ENCODE results near the gene CCDC85A. TPM values are rescaled to one million over a fixed set of nuclear protein-coding genes. Genes with fewer than 3 reads are reported as not detected.
A peak's percentile ranks its signal among the peaks of the same experiment; 100 is the strongest.

Gene CCDC85A
- total RNA-seq, 1 donor from 2014 or later: 4.3 TPM

GRCh38 chr2:56185101-56185581 lies 1.4 kb downstream of the CCDC85A start:
- ATAC-seq (ENCODE audit: poor library complexity) (peak; percentile 79), DNase-seq (peak; percentile 67)
- intact Hi-C loops (cut with DNase I): no loop called here

- DNase-seq (peak; percentile 68), ATAC-seq (ENCODE audit: poor library complexity) (peak; percentile 60)
- intact Hi-C loops (cut with DNase I): no loop called here
These were observed 1.8 kb downstream of the CCDC85A start for GRCh38 chr2:56185582-56186046.

- peak; percentile 84 for ATAC-seq (ENCODE audit: poor library complexity)
- intact Hi-C loops (cut with DNase I): no loop called here
- DNase-seq: no peak
These were observed 7.8 kb downstream of the CCDC85A start for GRCh38 chr2:56191617-56192016.

GRCh38 chr2:56192664-56193305 lies 9.0 kb downstream of the CCDC85A start:
- ATAC-seq (ENCODE audit: poor library complexity) (no peak), DNase-seq (peak; percentile 34)
- intact Hi-C loops (cut with DNase I): no loop called here

- DNase-seq (no peak), ATAC-seq (ENCODE audit: poor library complexity) (no peak)
- intact Hi-C loops (cut with DNase I): no loop called here
These were observed 11.8 kb downstream of the CCDC85A start for GRCh38 chr2:56195563-56195962.

GRCh38 chr2:56197816-56198215 lies 14.0 kb downstream of the CCDC85A start:
- DNase-seq (no peak), ATAC-seq (ENCODE audit: poor library complexity) (no peak)
- intact Hi-C loops (cut with DNase I): no loop called here

GRCh38 chr2:56198936-56199335 lies 15.1 kb downstream of the CCDC85A start:
- intact Hi-C loops (cut with DNase I): no loop called here
- DNase-seq (no peak), ATAC-seq (ENCODE audit: poor library complexity) (no peak)

- DNase-seq: no peak
- intact Hi-C loops (cut with DNase I): no loop called here
- no peak for ATAC-seq (ENCODE audit: poor library complexity)
These were observed 15.7 kb downstream of the CCDC85A start for GRCh38 chr2:56199492-56199891.

GRCh38 chr2:56202381-56203121 lies 18.8 kb downstream of the CCDC85A start:
- ATAC-seq (ENCODE audit: poor library complexity): no peak
- intact Hi-C loops (cut with DNase I): no loop called here
- DNase-seq: no peak

GRCh38 chr2:56204556-56204955 lies 20.8 kb downstream of the CCDC85A start:
- DNase-seq (no peak), ATAC-seq (ENCODE audit: poor library complexity) (no peak)
- intact Hi-C loops (cut with DNase I): no loop called here

- DNase-seq (no peak), ATAC-seq (ENCODE audit: poor library complexity) (no peak)
- intact Hi-C loops (cut with DNase I): no loop called here
These were observed 22.5 kb downstream of the CCDC85A start for GRCh38 chr2:56206250-56206649.

- intact Hi-C loops (cut with DNase I): no loop called here
- DNase-seq: no peak
- no peak for ATAC-seq (ENCODE audit: poor library complexity)
These were observed 24.0 kb downstream of the CCDC85A start for GRCh38 chr2:56207760-56208159.

- intact Hi-C loops (cut with DNase I): no loop called here
- DNase-seq: no peak
- no peak for ATAC-seq (ENCODE audit: poor library complexity)
These were observed 24.6 kb downstream of the CCDC85A start for GRCh38 chr2:56208380-56208779.

GRCh38 chr2:56209701-56210100 lies 25.9 kb downstream of the CCDC85A start:
- intact Hi-C loops (cut with DNase I): no loop called here
- ATAC-seq (ENCODE audit: poor library complexity) (no peak), DNase-seq (no peak)

GRCh38 chr2:56210291-56210690 lies 26.5 kb downstream of the CCDC85A start:
- DNase-seq (no peak), ATAC-seq (ENCODE audit: poor library complexity) (no peak)
- intact Hi-C loops (cut with DNase I): no loop called here

GRCh38 chr2:56211048-56211447 lies 27.3 kb downstream of the CCDC85A start:
- ATAC-seq (ENCODE audit: poor library complexity) (no peak), DNase-seq (no peak)
- intact Hi-C loops (cut with DNase I): no loop called here

GRCh38 chr2:56215911-56216310 lies 32.1 kb downstream of the CCDC85A start:
- intact Hi-C loops (cut with DNase I): no loop called here
- DNase-seq: no peak
- no peak for ATAC-seq (ENCODE audit: poor library complexity)

GRCh38 chr2:56217106-56217505 lies 33.3 kb downstream of the CCDC85A start:
- DNase-seq (no peak), ATAC-seq (ENCODE audit: poor library complexity) (no peak)
- intact Hi-C loops (cut with DNase I): no loop called here

- DNase-seq: no peak
- intact Hi-C loops (cut with DNase I): no loop called here
- ATAC-seq (ENCODE audit: poor library complexity): no peak
These were observed 38.7 kb downstream of the CCDC85A start for GRCh38 chr2:56222481-56222880.

GRCh38 chr2:56224316-56224715 lies 40.5 kb downstream of the CCDC85A start:
- DNase-seq: no peak
- ATAC-seq (ENCODE audit: poor library complexity): no peak
- intact Hi-C loops (cut with DNase I): no loop called here
